GM23338 (cell line): ENCODE measurements around the gene PKLR. TPM values are rescaled to one million over a fixed set of nuclear protein-coding genes. Genes with fewer than 3 reads are reported as not detected.

Experiments
- ATAC-seq: fragments of 200-7000 bp; cut with Tn5 transposase; 3 replicates; pipeline ENCODE4 v1.9.1; 2020
- DNase-seq: peaks from one replicate; pipeline ENCODE4 v3.0.0-alpha.2; 2015; ENCODE audit warnings: low spot score
- H2AFZ ChIP-seq: fragments of 200-600 bp; sonication (generic); 2 replicates; pipeline ENCODE4 v1.8.0; 2016; ENCODE audit warnings: antibody characterized with exemption, mild to moderate bottlenecking, moderate library complexity
- H3F3A ChIP-seq: fragments of 200-600 bp; sonication (generic); replicated peaks from 2 replicates; pipeline ENCODE4 v1.8.0; 2017; ENCODE audit warnings: antibody characterized with exemption, mixed run types, low read depth
- H3K27ac ChIP-seq: fragments of 200-600 bp; sonication (generic); 2 replicates; pipeline ENCODE4 v1.6.1; 2016; ENCODE audit warnings: low read depth
- H3K27me3 ChIP-seq: fragments of 200-600 bp; sonication (generic); 2 replicates; pipeline ENCODE4 v1.8.0; 2016; ENCODE audit warnings: mild to moderate bottlenecking, mixed run types, moderate library complexity; ENCODE audit not compliant: insufficient read depth
- H3K36me3 ChIP-seq: fragments of 200-600 bp; sonication (generic); 2 replicates; pipeline ENCODE4 v1.8.0; 2016; ENCODE audit warnings: mild to moderate bottlenecking; ENCODE audit not compliant: insufficient read depth
- H3K4me1 ChIP-seq: fragments of 200-600 bp; sonication (generic); 2 replicates; pipeline ENCODE4 v1.8.0; 2016; ENCODE audit warnings: mild to moderate bottlenecking, moderate library complexity; ENCODE audit not compliant: insufficient read depth
- H3K4me2 ChIP-seq: fragments of 200-600 bp; sonication (generic); 2 replicates; pipeline ENCODE4 v1.7.1; 2017; ENCODE audit warnings: mixed run types
- H3K4me3 ChIP-seq: fragments of 200-600 bp; sonication (generic); 2 replicates; pipeline ENCODE4 v1.6.1; 2016; ENCODE audit warnings: mixed run types
- H3K79me2 ChIP-seq: fragments of 200-600 bp; sonication (generic); replicated peaks from 2 replicates; pipeline ENCODE4 v1.8.0; 2017; ENCODE audit warnings: mild to moderate bottlenecking; ENCODE audit not compliant: insufficient read depth
- H3K9me2 ChIP-seq: fragments of 200-600 bp; sonication (generic); 2 replicates; pipeline ENCODE4 v1.8.0; 2017; ENCODE audit not compliant: insufficient read depth
- H4K20me1 ChIP-seq: fragments of 200-600 bp; sonication (generic); replicated peaks from 2 replicates; pipeline ENCODE4 v1.8.0; 2017; ENCODE audit warnings: mild to moderate bottlenecking; ENCODE audit not compliant: insufficient read depth
- H3K27ac Mint-ChIP-seq: 2 replicates; pipeline ENCODE4 v1.8.0; 2020; ENCODE audit warnings: inconsistent platforms, mild to moderate bottlenecking, moderate library complexity, mixed read lengths
- H3K27me3 Mint-ChIP-seq: 3 replicates; pipeline ENCODE4 v1.8.0; 2022; ENCODE audit warnings: low read depth, mild to moderate bottlenecking, moderate library complexity, mixed read lengths, inconsistent platforms; ENCODE audit not compliant: insufficient read depth, poor library complexity
- H3K36me3 Mint-ChIP-seq: 3 replicates; pipeline ENCODE4 v1.8.0; 2021; ENCODE audit warnings: low read depth, mild to moderate bottlenecking, inconsistent platforms, moderate library complexity, mixed read lengths
- H3K4me1 Mint-ChIP-seq: 3 replicates; pipeline ENCODE4 v1.8.0; 2020; ENCODE audit warnings: mild to moderate bottlenecking, inconsistent platforms, mixed read lengths
- H3K4me3 Mint-ChIP-seq: 3 replicates; pipeline ENCODE4 v1.8.0; 2021; ENCODE audit warnings: moderate library complexity, mild to moderate bottlenecking, inconsistent platforms, mixed read lengths
- H3K9me3 Mint-ChIP-seq: 3 replicates; pipeline ENCODE4 v1.8.0; 2020; ENCODE audit warnings: moderate library complexity, mild to moderate bottlenecking, inconsistent platforms, mixed read lengths
- CREB1 ChIP-seq: fragments of 250-450 bp; sonication (Bioruptor Pico); IDR thresholded peaks from 2 replicates; pipeline ENCODE4 v1.5.0; 2020; ENCODE audit warnings: low read depth, mild to moderate bottlenecking, moderate library complexity
- EZH2 ChIP-seq: fragments of 200-600 bp; sonication (generic); IDR thresholded peaks from one replicate; pipeline ENCODE4 v1.8.0; 2017; ENCODE audit warnings: antibody characterized with exemption, mild to moderate bottlenecking, low read depth; ENCODE audit not compliant: unreplicated experiment
- EZH2phosphoT487 ChIP-seq: fragments of 200-600 bp; sonication (generic); IDR thresholded peaks from one replicate; pipeline ENCODE4 v1.8.1; 2018; ENCODE audit warnings: antibody characterized with exemption; ENCODE audit not compliant: unreplicated experiment
- JUNB ChIP-seq: IDR thresholded peaks from one replicate; pipeline ENCODE4 v1.6.1; 2016; ENCODE audit warnings: antibody characterized with exemption; ENCODE audit not compliant: unreplicated experiment
- NANOG ChIP-seq: IDR thresholded peaks from 2 replicates; pipeline ENCODE4 v1.6.1; 2016; ENCODE audit warnings: antibody characterized with exemption, borderline replicate concordance
- POLR2AphosphoS5 ChIP-seq: IDR thresholded peaks from 2 replicates; pipeline ENCODE4 v1.6.1; 2016; ENCODE audit warnings: antibody characterized with exemption, low read depth
- STAT1 ChIP-seq: IDR thresholded peaks from one replicate; pipeline ENCODE4 v1.6.1; 2016; ENCODE audit warnings: antibody characterized with exemption; ENCODE audit not compliant: unreplicated experiment
- ZNF114 ChIP-seq: fragments of 250-450 bp; sonication (Bioruptor Pico); IDR thresholded peaks from 2 replicates; pipeline ENCODE4 v1.5.0; 2020; ENCODE audit warnings: mild to moderate bottlenecking, moderate library complexity
- ZNF331 ChIP-seq: fragments of 250-450 bp; sonication (Bioruptor Pico); IDR thresholded peaks from 2 replicates; pipeline ENCODE4 v1.5.0; 2020; ENCODE audit warnings: low read depth, mild to moderate bottlenecking, moderate library complexity
- polyA plus RNA-seq: library from polyadenylated mRNA; unstranded; fragments of >200 nt; fragmentation: Nextera tagmentation; extraction: Ambion mirVana; gene quantifications from 2 replicates; pipeline ENCODE4 v1.2.1, GENCODE V29; 2016
- total RNA-seq: library from RNA; depleted of rRNA; stranded (reverse); fragments of >200 nt; shearing (Covaris generic); gene quantifications from 2 replicates; pipeline ENCODE4 v1.2.3, GENCODE V29; 2014
- TF ChIP-seq, protein P1 (sequence below): IDR thresholded peaks from one replicate; pipeline ENCODE4 v1.6.1; 2018; ENCODE audit warnings: antibody characterized with exemption; ENCODE audit not compliant: unreplicated experiment
- TF ChIP-seq, protein P2 (sequence below), 2 experiments: fragments of 200-600 bp in 1 of 2; sonication (generic) in 1 of 2; conservative IDR thresholded peaks; 2 replicates each; pipeline versions ENCODE4 v1.5.1 to v1.6.1; 2016 to 2017; ENCODE audit warnings: antibody characterized with exemption in 2 of 2, low read depth in 2 of 2, mild to moderate bottlenecking in 2 of 2, moderate library complexity in 1 of 2
- TF ChIP-seq, protein P3 (sequence below): IDR thresholded peaks from 2 replicates; pipeline ENCODE4 v1.6.1; 2016; ENCODE audit warnings: antibody characterized with exemption

The PKLR gene
- total and polyA plus RNA-seq, 2 experiments from 2014 or later: 2.0 to 3.7 TPM

DNA sequence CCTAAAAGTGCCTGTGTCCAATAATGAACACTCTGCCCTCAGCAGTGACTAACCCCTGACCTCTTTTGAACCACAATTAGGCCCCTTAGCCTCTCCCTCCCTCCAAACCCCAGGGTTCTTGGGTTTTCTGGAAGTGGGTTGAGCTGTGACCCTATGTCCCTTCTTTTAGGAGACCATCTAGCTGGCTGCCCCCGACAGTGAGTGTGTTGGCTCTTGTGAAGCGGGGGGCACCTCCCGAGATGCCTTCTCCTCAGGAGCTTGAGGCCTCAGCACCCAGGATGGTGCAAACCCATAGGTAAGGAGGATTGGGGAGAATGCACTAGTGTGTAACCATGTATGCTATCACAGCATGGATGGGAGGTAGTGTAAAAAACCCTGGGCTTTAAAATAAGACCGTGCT, 26.7 kb upstream of the PKLR start:
- no peaks in the 10 kb centered on the region for H3K9me3 Mint-ChIP-seq
- no peak overlapping the region for H3K4me2 ChIP-seq
- no peaks in the 10 kb centered on the region for H3K27me3 Mint-ChIP-seq
- TF ChIP-seq JUNB (no peak), CREB1 (CRISPR knock-in tag) (no peak), EZH2phosphoT487 (no peak), STAT1 (no peak), NANOG (no peak), POLR2AphosphoS5 (no peak), ZNF331 (CRISPR knock-in tag) (no peak), ZNF114 (CRISPR knock-in tag) (no peak), EZH2 (no peak)
- TF ChIP-seq, protein P1, sequence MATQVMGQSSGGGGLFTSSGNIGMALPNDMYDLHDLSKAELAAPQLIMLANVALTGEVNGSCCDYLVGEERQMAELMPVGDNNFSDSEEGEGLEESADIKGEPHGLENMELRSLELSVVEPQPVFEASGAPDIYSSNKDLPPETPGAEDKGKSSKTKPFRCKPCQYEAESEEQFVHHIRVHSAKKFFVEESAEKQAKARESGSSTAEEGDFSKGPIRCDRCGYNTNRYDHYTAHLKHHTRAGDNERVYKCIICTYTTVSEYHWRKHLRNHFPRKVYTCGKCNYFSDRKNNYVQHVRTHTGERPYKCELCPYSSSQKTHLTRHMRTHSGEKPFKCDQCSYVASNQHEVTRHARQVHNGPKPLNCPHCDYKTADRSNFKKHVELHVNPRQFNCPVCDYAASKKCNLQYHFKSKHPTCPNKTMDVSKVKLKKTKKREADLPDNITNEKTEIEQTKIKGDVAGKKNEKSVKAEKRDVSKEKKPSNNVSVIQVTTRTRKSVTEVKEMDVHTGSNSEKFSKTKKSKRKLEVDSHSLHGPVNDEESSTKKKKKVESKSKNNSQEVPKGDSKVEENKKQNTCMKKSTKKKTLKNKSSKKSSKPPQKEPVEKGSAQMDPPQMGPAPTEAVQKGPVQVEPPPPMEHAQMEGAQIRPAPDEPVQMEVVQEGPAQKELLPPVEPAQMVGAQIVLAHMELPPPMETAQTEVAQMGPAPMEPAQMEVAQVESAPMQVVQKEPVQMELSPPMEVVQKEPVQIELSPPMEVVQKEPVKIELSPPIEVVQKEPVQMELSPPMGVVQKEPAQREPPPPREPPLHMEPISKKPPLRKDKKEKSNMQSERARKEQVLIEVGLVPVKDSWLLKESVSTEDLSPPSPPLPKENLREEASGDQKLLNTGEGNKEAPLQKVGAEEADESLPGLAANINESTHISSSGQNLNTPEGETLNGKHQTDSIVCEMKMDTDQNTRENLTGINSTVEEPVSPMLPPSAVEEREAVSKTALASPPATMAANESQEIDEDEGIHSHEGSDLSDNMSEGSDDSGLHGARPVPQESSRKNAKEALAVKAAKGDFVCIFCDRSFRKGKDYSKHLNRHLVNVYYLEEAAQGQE: no peak
- TF ChIP-seq, protein P2, sequence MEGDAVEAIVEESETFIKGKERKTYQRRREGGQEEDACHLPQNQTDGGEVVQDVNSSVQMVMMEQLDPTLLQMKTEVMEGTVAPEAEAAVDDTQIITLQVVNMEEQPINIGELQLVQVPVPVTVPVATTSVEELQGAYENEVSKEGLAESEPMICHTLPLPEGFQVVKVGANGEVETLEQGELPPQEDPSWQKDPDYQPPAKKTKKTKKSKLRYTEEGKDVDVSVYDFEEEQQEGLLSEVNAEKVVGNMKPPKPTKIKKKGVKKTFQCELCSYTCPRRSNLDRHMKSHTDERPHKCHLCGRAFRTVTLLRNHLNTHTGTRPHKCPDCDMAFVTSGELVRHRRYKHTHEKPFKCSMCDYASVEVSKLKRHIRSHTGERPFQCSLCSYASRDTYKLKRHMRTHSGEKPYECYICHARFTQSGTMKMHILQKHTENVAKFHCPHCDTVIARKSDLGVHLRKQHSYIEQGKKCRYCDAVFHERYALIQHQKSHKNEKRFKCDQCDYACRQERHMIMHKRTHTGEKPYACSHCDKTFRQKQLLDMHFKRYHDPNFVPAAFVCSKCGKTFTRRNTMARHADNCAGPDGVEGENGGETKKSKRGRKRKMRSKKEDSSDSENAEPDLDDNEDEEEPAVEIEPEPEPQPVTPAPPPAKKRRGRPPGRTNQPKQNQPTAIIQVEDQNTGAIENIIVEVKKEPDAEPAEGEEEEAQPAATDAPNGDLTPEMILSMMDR (conservative IDR thresholded peaks at IDR 0.05; ENCODE audit: low read depth in 2 of 2): no peak
- TF ChIP-seq, protein P3, sequence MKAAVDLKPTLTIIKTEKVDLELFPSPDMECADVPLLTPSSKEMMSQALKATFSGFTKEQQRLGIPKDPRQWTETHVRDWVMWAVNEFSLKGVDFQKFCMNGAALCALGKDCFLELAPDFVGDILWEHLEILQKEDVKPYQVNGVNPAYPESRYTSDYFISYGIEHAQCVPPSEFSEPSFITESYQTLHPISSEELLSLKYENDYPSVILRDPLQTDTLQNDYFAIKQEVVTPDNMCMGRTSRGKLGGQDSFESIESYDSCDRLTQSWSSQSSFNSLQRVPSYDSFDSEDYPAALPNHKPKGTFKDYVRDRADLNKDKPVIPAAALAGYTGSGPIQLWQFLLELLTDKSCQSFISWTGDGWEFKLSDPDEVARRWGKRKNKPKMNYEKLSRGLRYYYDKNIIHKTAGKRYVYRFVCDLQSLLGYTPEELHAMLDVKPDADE: no peak
- ATAC-seq: no peak
- H4K20me1 ChIP-seq: peaks cover 4% of the 10 kb centered on the region
- DNase-seq: no peak
- H3K9me2 ChIP-seq: no peaks in the 10 kb centered on the region
- 0 out of 2 replicates have a peak, but pooled peaks cover 5% of the 10 kb centered on the region for H3K79me2 ChIP-seq
- H3K4me1 Mint-ChIP-seq: peaks cover 9% of the 10 kb centered on the region
- no peak overlapping the region for H3K27ac ChIP-seq
- H3K36me3 Mint-ChIP-seq: peaks cover 28% of the 10 kb centered on the region
- no peak overlapping the region for H3K4me3 ChIP-seq
- H3K4me1 ChIP-seq: peaks cover 5% of the 10 kb centered on the region; the same call in 1 of the 2 replicates
- no peak overlapping the region for H2AFZ ChIP-seq
- H3K27ac Mint-ChIP-seq: no peak overlapping the region
- peaks cover 16% of the 10 kb centered on the region for H3K36me3 ChIP-seq
- no peaks in the 10 kb centered on the region for H3K27me3 ChIP-seq
- H3K4me3 Mint-ChIP-seq: no peak overlapping the region
- H3F3A ChIP-seq: peaks cover 18% of the 10 kb centered on the region; the same call in 1 of the 2 replicates
